Activated CD8-positive, alpha-beta memory T cell treated with anti-CD3 and anti-CD28 coated beads for 24 hours (primary cell): ENCODE measurements around the gene LMX1B.
"Not testable (repeated sequence)": the region's sequence is repeated elsewhere in the genome, so short reads cannot be mapped to it uniquely, and the experiment has no call there.

Experiments used
- DNase-seq: peaks from one replicate; pipeline ENCODE4 v3.0.0-alpha.2; 2020

LMX1B gene

DNA sequence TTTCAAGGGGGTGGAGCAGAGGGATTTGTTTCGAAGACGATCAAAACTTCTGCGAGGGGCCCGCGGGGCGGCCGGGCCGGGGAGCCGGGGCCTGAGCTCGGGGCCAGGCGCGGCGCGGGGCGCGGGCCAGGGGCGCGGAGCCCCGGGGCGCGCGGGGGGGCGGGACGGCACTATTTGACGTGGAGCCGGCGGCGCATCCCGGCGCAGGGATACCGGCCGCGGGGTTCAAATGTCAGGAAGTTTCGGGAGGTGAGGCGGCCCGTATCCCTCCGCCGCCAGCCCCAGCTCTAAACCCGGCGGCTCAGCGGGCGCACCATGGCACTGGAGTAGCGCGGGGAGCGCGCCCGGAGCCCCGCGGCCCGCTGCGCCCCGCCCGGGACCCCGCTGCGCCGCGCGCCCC, at the start of gene LMX1B:
TSS of gene LMX1B (plus strand) at position 278 of the 400 bp plus-strand sequence. CDS start 522 bp downstream, outside the sequence.
- DNase-seq, result no peak

DNA sequence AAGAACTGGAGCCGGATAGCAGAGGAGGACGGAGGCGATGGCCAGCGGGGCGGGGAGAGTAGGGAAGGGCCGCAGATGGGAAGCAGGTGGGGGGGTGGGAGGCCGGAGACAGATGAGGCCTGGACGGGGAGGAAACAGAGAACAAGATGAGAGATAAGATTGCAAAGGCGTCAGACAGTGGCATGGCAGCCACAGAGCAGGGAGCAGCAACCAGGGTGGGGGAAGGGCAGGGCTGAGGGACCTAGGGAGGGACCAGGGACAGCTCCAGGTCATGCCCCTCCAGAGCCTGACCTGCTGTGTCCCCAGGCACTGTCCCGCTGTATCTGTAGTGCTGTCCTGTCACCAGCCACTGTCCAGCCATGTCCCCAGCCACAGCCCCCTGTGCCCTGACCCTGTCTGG, 49.6 kb upstream of the LMX1B start:
- DNase-seq, result no peak

DNA sequence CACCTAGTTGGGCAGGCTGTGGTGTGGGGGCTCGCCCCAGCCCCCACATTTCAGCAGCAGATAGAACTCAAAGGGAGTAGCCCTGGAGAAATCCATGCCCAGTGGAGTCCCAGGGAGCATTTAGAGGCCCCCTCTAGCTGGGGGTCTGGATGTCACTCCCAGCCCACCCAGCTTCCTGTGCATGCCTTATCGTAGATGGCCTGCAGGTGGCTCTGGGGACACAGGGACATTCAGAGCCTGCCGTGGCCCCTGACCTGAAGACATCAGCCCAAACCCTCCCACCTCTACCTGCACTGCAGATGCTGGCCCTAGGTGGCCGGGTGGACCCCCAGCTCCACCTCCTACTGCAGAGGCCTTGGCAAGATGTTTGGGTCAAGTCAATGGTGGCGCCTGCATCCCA, 49.0 kb upstream of the LMX1B start:
- no peak for DNase-seq

GRCh38 chr9:126565336-126566128, 48.2 kb upstream of the LMX1B start:
- DNase-seq, result no peak

DNA sequence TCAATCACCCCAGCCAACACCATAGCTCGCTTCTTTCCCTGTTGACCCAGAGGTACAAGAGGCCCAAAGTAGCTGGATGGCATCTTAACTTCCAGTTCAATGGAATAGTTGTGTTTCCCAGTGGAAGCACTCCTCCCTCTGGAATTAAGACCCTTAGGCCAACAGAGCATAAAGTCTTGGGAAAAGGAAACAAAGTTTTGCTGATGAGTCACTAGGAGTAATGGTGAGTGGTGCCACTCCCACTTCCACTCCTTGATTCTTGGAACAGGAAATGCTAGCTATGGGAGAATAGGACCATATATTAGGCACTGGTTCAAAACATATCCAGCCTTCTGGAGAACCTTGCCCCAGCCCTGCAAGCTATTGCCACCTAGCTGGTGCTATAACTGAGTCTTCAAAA, 44.7 kb upstream of the LMX1B start:
- DNase-seq, result no peak

DNA sequence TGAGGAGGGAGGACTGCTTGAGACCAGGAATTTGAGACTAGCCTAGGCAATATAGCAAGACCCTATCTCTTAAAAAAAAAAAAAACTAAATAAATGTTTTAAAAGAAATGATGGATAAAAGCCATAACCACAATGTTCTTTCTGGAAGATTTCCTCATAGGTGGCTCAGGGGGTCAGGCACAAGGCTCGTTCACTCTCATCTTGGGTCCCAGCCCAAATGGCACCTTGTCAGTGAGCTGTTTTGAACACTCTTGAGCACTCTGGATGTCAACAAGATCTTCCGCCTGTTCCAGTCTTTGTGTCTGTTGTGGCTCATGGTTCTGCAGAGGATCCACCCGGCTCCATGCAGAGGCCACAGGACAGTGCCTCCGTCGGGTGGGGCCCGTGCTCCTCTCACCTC, 35.7 kb upstream of the LMX1B start:
- no peak for DNase-seq

GRCh38 chr9:126580319-126580718, 33.4 kb upstream of the LMX1B start:
- not testable (repeated sequence) for DNase-seq

- DNase-seq, result no peak
These were observed 31.8 kb upstream of the LMX1B start for GRCh38 chr9:126581893-126582292.

DNA sequence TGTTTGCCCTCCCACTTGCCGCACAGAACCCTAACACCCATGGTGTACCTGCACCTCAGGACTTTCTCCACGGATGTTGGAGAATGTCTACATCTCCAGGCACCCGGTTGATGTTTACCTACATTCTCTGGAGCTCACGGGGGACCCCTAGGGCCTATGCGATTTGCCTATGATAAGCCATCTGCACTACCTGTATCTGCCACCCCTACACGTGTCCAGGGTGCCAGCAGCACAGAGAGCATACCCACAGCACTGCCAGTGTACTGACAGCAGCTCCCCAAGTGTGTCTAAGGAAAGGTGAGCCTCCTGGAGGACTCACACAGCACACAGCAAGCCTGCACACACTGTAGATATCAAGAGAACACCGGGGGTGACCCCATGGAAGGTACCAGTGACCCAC, 31.3 kb upstream of the LMX1B start:
- no peak for DNase-seq

GRCh38 chr9:126583144-126583760, 30.5 kb upstream of the LMX1B start:
- DNase-seq, result no peak

GRCh38 chr9:126584611-126585010, 29.1 kb upstream of the LMX1B start:
- no peak for DNase-seq

DNA sequence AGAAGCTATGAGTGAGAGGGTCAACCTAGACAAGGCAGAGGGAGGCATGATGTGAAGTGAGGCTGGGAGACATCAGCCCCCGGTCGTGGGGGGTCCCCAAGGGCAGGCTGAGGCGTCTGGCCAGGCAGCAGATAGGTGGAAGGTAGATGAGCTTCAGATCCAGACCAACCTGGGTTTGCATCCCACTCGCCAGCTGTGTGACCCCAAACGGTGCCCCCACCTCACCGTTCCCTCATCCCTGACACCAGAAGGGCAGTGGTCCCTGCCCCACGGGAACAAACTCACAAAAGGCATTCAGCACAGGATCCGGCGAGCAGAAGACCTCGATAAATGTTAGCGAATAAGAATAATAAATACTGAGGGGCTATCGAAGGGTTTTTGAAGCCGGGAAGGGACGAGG, 27.5 kb upstream of the LMX1B start:
- DNase-seq, result no peak

GRCh38 chr9:126587187-126588185, 26.2 kb upstream of the LMX1B start:
- DNase-seq, result no peak

- no peak for DNase-seq
These were observed 25.1 kb upstream of the LMX1B start for GRCh38 chr9:126588491-126589168.

- DNase-seq, result no peak
These were observed 24.4 kb upstream of the LMX1B start for GRCh38 chr9:126589349-126589748.

- DNase-seq, result no peak
These were observed 22.6 kb upstream of the LMX1B start for GRCh38 chr9:126591083-126591482.

GRCh38 chr9:126591922-126592321, 21.8 kb upstream of the LMX1B start:
- no peak for DNase-seq

- DNase-seq, result no peak
These were observed 21.3 kb upstream of the LMX1B start for GRCh38 chr9:126592461-126592860.

- no peak for DNase-seq
These were observed 17.7 kb upstream of the LMX1B start for GRCh38 chr9:126595982-126596381.

- no peak for DNase-seq
These were observed 14.6 kb upstream of the LMX1B start for GRCh38 chr9:126599047-126599650.

- no peak for DNase-seq
These were observed 9.4 kb upstream of the LMX1B start for GRCh38 chr9:126604059-126605055.
